Kidney epithelial cell (primary cell): ENCODE data around the gene ZNF141. TPM values are rescaled to one million over a fixed set of nuclear protein-coding genes. Genes with fewer than 3 reads are reported as not detected.

Source experiments
- DNase-seq: peaks from one replicate; pipeline ENCODE4 v3.0.0-alpha.2; 2010; ENCODE audit warnings: low read depth
- H3K27me3 ChIP-seq: 2 replicates; pipeline ENCODE4 v1.6.0; 2011; ENCODE audit warnings: low read length; ENCODE audit not compliant: control insufficient read depth, insufficient read depth
- H3K36me3 ChIP-seq: 2 replicates; pipeline ENCODE4 v1.5.1; 2011; ENCODE audit warnings: low read length; ENCODE audit not compliant: control insufficient read depth, insufficient read depth
- H3K4me3 ChIP-seq: 2 replicates; pipeline ENCODE4 v1.5.1; 2011; ENCODE audit warnings: low read depth, mild to moderate bottlenecking, control low read depth, low read length
- CTCF ChIP-seq: IDR thresholded peaks from 2 replicates; pipeline ENCODE4 v1.5.1; 2011; ENCODE audit warnings: mild to moderate bottlenecking, moderate library complexity, low read length, control low read depth, inconsistent platforms; ENCODE audit not compliant: insufficient read depth, poor library complexity, severe bottlenecking
- total RNA-seq: library from RNA; depleted of rRNA; stranded (reverse); fragments of >200 nt; gene quantifications from 2 replicates; pipeline ENCODE4 v1.2.3, GENCODE V29; 2015

The ZNF141 gene
- total RNA-seq, 1 donor from 2014 or later = 8.4 TPM

- no peak for TF ChIP-seq CTCF
- Histone ChIP-seq H3K4me3 (no peak overlapping the region), H3K36me3 (no peaks in the 10 kb centered on the region)
Measured at GRCh38 chr4:373062-373839, 35.6 kb downstream of the ZNF141 start.

GRCh38 chr4:374298-375160 lies 36.9 kb downstream of the ZNF141 start:
- H3K27me3 ChIP-seq = no peaks in the 10 kb centered on the region
- H3K4me3 ChIP-seq = no peak overlapping the region
- no peak for TF ChIP-seq CTCF
- H3K36me3 ChIP-seq = no peaks in the 10 kb centered on the region
- no peak for DNase-seq

More at GRCh38 chr4:373062-373839, 35.6 kb downstream of the ZNF141 start:
- DNase-seq = no peak
- H3K27me3 ChIP-seq = no peaks in the 10 kb centered on the region

GRCh38 chr4:384311-385010 lies 46.8 kb downstream of the ZNF141 start:
- Histone ChIP-seq H3K27me3 (peaks cover 13% of the 10 kb centered on the region), H3K4me3 (no peak overlapping the region), H3K36me3 (no peaks in the 10 kb centered on the region)
- TF ChIP-seq CTCF = no peak
- no peak for DNase-seq

DNA sequence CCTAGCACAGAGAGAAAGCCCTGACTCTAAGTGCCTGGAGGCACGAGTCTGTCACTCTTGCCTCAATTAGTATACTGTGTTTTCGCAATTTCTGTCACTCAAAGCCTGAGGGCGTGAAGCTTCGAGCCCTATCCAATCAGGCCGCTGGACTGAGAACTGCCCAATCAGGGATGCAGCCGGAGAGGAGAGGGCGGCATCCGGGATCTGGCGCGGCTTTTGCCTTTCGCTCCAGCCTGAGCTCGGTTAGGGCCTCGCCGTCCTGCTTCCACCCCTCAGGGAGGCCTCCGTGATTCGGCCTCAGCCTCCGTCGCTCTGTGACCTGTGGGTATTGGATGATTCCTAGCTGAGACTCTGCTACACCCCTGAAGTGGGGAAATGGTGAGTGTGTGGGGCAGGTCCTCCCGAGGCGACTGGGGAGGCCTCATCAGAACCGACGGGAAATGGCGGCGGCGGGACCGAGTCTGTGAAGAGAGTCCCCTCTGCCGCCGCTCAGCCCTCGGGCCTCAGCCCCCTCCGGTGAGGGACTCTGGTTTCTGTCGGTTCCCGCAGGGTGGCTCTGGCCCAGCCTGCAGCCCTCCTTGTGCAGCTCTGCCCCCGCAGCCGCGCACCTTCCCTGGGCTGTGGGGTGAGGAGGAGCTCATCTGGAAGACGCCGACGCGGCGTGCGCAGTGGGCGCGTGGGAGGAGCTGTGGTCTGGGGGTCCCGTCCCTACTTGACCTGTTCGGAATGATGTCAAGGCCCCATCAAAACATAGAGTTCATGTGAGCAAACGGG lies 48.5 kb downstream of the ZNF141 start:
- Histone ChIP-seq H3K4me3 (peak overlapping the region; percentile 35), H3K27me3 (peaks cover 13% of the 10 kb centered on the region), H3K36me3 (no peaks in the 10 kb centered on the region)
- no peak for TF ChIP-seq CTCF
- no peak for DNase-seq

DNA sequence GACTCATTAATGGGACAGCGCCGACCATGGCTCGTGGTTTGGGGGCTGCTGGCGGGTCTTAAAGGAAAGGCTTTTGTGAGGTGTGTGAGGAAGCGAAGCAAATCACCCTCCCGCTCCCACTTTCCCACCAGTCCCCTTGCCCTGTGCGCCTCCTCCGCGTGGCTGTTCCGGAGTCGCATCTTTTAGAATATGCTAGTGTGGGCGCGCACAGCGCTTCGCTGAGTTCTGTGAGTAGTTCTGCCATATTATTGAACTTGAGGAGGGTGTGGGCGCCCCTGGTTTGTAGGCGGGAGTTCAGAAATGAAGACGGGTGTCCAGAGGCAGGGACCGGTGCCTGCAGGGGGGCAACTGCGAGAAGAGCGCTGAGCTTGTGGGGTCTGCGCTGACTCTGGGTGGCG lies 49.1 kb downstream of the ZNF141 start:
- DNase-seq = no peak
- H3K4me3 ChIP-seq = peak overlapping the region; percentile 35
- no peak for TF ChIP-seq CTCF
- H3K36me3 ChIP-seq = no peaks in the 10 kb centered on the region
- H3K27me3 ChIP-seq = peaks cover 13% of the 10 kb centered on the region
